Fibroblast of villous mesenchyme (primary cell): Measurements from ENCODE around the gene TERT. TPM values are rescaled to one million over a fixed set of nuclear protein-coding genes. Genes with fewer than 3 reads are reported as not detected.

Source experiments
- DNase-seq: peaks from one replicate; pipeline ENCODE4 v3.0.0-alpha.2; 2010; ENCODE audit warnings: low read depth
- H3K4me3 ChIP-seq: 2 replicates; pipeline ENCODE4 v1.5.1; 2011; ENCODE audit warnings: low read depth, mild to moderate bottlenecking, low read length
- CTCF ChIP-seq: IDR thresholded peaks from 2 replicates; pipeline ENCODE4 v1.5.1; 2012; ENCODE audit warnings: low read depth, mild to moderate bottlenecking, low read length; ENCODE audit not compliant: insufficient read depth
- total RNA-seq: library from RNA; depleted of rRNA; stranded (reverse); fragments of >200 nt; gene quantifications from 2 replicates; pipeline ENCODE4 v1.2.3, GENCODE V29; 2012

TERT gene
- total RNA-seq, 1 donor = not detected

- H3K4me3 ChIP-seq = no peak overlapping the region
- TF ChIP-seq CTCF = no peak
- no peak for DNase-seq
Observed at GRCh38 chr5:1282131-1282992, 12.5 kb downstream of the TERT start.

GRCh38 chr5:1281038-1281882 is 13.6 kb downstream of the TERT start:
- no peak for DNase-seq
- no peak for TF ChIP-seq CTCF

GRCh38 chr5:1280177-1281037 is 14.5 kb downstream of the TERT start:
- no peak for TF ChIP-seq CTCF
- DNase-seq = no peak
- no peak overlapping the region for H3K4me3 ChIP-seq

More at GRCh38 chr5:1281038-1281882, 13.6 kb downstream of the TERT start:
- no peak overlapping the region for H3K4me3 ChIP-seq

- TF ChIP-seq CTCF = no peak
- H3K4me3 ChIP-seq = no peak overlapping the region
- no peak for DNase-seq
Observed at GRCh38 chr5:1279443-1280151, 15.3 kb downstream of the TERT start.

- H3K4me3 ChIP-seq = no peak overlapping the region
- no peak for TF ChIP-seq CTCF
- no peak for DNase-seq
Observed at GRCh38 chr5:1278656-1279442, 16.0 kb downstream of the TERT start.
